Measurements from ENCODE around the gene CTCF.

DNA sequence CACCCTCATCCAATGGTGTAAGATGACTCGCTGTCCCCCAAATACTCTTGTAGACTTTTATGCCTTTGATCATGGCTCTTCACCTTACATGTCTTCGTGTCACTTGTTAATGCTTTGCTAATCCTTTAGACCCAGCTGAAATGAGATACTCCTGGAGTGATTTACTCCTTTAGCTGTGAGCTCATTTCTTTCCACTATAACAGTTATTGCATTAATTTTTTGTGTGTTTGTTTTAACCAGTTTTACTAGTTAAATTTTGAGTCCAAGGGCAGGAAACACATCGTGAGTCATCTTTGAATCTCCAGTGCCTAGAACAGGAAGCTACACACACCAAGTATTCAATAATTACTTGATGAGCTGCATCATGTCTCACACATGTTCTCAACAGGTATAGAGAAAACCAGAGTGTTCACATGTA, 6.5 kb upstream of the CTCF start:
- no peak for TF ChIP-seq GABPA (IDR thresholded peaks at IDR 0.05 in 1 of 2, conservative IDR thresholded peaks at IDR 0.05 in 1 of 2)
- TF ChIP-seq, protein P1, sequence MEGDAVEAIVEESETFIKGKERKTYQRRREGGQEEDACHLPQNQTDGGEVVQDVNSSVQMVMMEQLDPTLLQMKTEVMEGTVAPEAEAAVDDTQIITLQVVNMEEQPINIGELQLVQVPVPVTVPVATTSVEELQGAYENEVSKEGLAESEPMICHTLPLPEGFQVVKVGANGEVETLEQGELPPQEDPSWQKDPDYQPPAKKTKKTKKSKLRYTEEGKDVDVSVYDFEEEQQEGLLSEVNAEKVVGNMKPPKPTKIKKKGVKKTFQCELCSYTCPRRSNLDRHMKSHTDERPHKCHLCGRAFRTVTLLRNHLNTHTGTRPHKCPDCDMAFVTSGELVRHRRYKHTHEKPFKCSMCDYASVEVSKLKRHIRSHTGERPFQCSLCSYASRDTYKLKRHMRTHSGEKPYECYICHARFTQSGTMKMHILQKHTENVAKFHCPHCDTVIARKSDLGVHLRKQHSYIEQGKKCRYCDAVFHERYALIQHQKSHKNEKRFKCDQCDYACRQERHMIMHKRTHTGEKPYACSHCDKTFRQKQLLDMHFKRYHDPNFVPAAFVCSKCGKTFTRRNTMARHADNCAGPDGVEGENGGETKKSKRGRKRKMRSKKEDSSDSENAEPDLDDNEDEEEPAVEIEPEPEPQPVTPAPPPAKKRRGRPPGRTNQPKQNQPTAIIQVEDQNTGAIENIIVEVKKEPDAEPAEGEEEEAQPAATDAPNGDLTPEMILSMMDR (IDR thresholded peaks at IDR 0.05; ENCODE audit: low read depth, low read length, missing input control), result no peak
